HCT116 (cell line): Measurements from ENCODE around the gene EIPR1. TPM values are rescaled to one million over a fixed set of nuclear protein-coding genes. Genes with fewer than 3 reads are reported as not detected.

Source experiments
- ATAC-seq: fragments of 200-7000 bp; cut with Tn5 transposase; 2 replicates; pipeline ENCODE4 v1.9.1; 2020; ENCODE audit warnings: mild to moderate bottlenecking, moderate library complexity
- BruUV-seq: library from RNA; stranded (reverse); fragments of 400-500 nt; replicated peaks from 2 replicates; lab custom pipeline; 2021; lab: Mats Ljungman, UMichigan
- CTCF ChIA-PET: fragments of 300-600 bp; sonication (Branson Sonifier 250); formaldehyde crosslinking; loops from one replicate; lab custom pipeline; 2021; ENCODE audit warnings: antibody characterized with exemption; lab: Charles Lee
- POLR2A ChIA-PET: fragments of 300-600, 350-600 bp; sonication (Branson Sonifier 250); formaldehyde crosslinking; loops from one replicate; lab custom pipeline; 2021; ENCODE audit warnings: antibody characterized with exemption; lab: Charles Lee
- RAD21 ChIA-PET, 2 experiments: fragments of 300-600 bp; sonication (Branson Sonifier 250); formaldehyde crosslinking; loops; one replicate each; lab custom pipeline; 2023; ENCODE audit warnings: low total read pairs in 2 of 2; ENCODE audit not compliant: uncharacterized antibody in 2 of 2, unreplicated experiment in 2 of 2, low non-redundant PET in 1 of 2; lab: Charles Lee
- DNase-seq: peaks from one replicate; pipeline ENCODE4 v3.0.0-alpha.2; 2010; ENCODE audit warnings: low read depth, low spot score
- H2AFZ ChIP-seq: fragments of 200-600 bp; shearing (Covaris generic), sonication (generic); 2 replicates; pipeline ENCODE4 v1.6.1; 2017; ENCODE audit warnings: low read depth, mixed run types, mixed read lengths, antibody characterized with exemption, low read length; ENCODE audit not compliant: poor library complexity, severe bottlenecking
- H3K27ac ChIP-seq: 2 replicates; pipeline ENCODE4 v1.5.1; 2012; ENCODE audit warnings: low read depth, low read length
- H3K27me3 ChIP-seq: fragments of 200-600 bp; sonication (generic); 2 replicates; pipeline ENCODE4 v1.6.1; 2016; ENCODE audit warnings: mixed run types, low read length, mixed read lengths; ENCODE audit not compliant: insufficient read depth
- H3K36me3 ChIP-seq, 2 experiments: fragments of 200-500 bp in 1 of 2; fragments of 200-600 bp in 1 of 2; sonication (Bioruptor generic) in 1 of 2; sonication (generic) in 1 of 2; 2 replicates each; pipeline versions ENCODE4 v1.5.1 to v1.6.1; 2014 to 2016; ENCODE audit warnings: low read length in 2 of 2, inconsistent platforms in 1 of 2, mixed read lengths in 1 of 2, mixed run types in 1 of 2; ENCODE audit not compliant: insufficient read depth in 2 of 2, control insufficient read depth in 1 of 2
- H3K4me1 ChIP-seq, 2 experiments: fragments of 200-600 bp in 1 of 2; sonication (generic) in 1 of 2; 2 replicates each; pipeline versions ENCODE4 v1.5.1 to v1.6.1; 2012 to 2017; ENCODE audit warnings: low read length in 2 of 2, inconsistent platforms in 1 of 2, mild to moderate bottlenecking in 1 of 2, mixed read lengths in 1 of 2, mixed run types in 1 of 2, moderate library complexity in 1 of 2; ENCODE audit not compliant: insufficient read depth in 2 of 2, control insufficient read depth in 1 of 2
- H3K4me2 ChIP-seq: fragments of 200-600 bp; sonication (generic); 2 replicates; pipeline ENCODE4 v1.6.1; 2017; ENCODE audit warnings: mixed run types, low read length, mixed read lengths
- H3K4me3 ChIP-seq, 2 experiments: fragments of 200-600 bp in 1 of 2; sonication (generic) in 1 of 2; replicated peaks in 1 of 2; 2 replicates each; pipeline ENCODE4 v1.5.1; 2011 to 2016; ENCODE audit warnings: low read length in 2 of 2, control low read depth in 1 of 2, low read depth in 1 of 2, mild to moderate bottlenecking in 1 of 2, mixed read lengths in 1 of 2, mixed run types in 1 of 2
- H3K79me2 ChIP-seq: fragments of 200-600 bp; sonication (generic); 2 replicates; pipeline ENCODE4 v1.6.1; 2017; ENCODE audit warnings: mild to moderate bottlenecking, mixed run types, low read length, moderate library complexity, mixed read lengths; ENCODE audit not compliant: insufficient read depth
- H3K9ac ChIP-seq: fragments of 200-600 bp; sonication (generic); 2 replicates; pipeline ENCODE4 v1.6.1; 2016; ENCODE audit warnings: low read length, mixed read lengths
- H3K9me2 ChIP-seq: fragments of 200-600 bp; sonication (generic), shearing (Covaris generic); 2 replicates; pipeline ENCODE4 v1.6.1; 2017; ENCODE audit warnings: mixed run types, mild to moderate bottlenecking, moderate library complexity; ENCODE audit not compliant: insufficient read depth
- H3K9me3 ChIP-seq, 2 experiments: fragments of 200-500 bp in 1 of 2; fragments of 200-600 bp in 1 of 2; sonication (Bioruptor generic) in 1 of 2; sonication (generic) in 1 of 2; 2 replicates each; pipeline ENCODE4 v1.6.1; 2014 to 2017; ENCODE audit warnings: low read length in 2 of 2, mixed read lengths in 2 of 2, inconsistent platforms in 1 of 2, low read depth in 1 of 2, mild to moderate bottlenecking in 1 of 2, mixed run types in 1 of 2, moderate library complexity in 1 of 2; ENCODE audit not compliant: control insufficient read depth in 1 of 2, insufficient read depth in 1 of 2
- H4K20me1 ChIP-seq: fragments of 200-600 bp; sonication (generic), shearing (Covaris generic); 2 replicates; pipeline ENCODE4 v1.6.1; 2017; ENCODE audit warnings: mixed run types, mild to moderate bottlenecking, moderate library complexity; ENCODE audit not compliant: insufficient read depth
- CBX3 ChIP-seq: IDR thresholded peaks from 2 replicates; pipeline ENCODE4 v1.6.1; 2012; ENCODE audit warnings: low read depth
- EGR1 ChIP-seq: IDR thresholded peaks from 2 replicates; pipeline ENCODE4 v1.6.1; 2012; ENCODE audit warnings: low read depth
- ELF1 ChIP-seq: IDR thresholded peaks from 2 replicates; pipeline ENCODE4 v1.6.1; 2012; ENCODE audit warnings: low read depth, borderline replicate concordance
- FOSL1 ChIP-seq: IDR thresholded peaks from 2 replicates; pipeline ENCODE4 v1.6.1; 2012; ENCODE audit warnings: low read depth
- POLR2A ChIP-seq: IDR thresholded peaks from 2 replicates; pipeline ENCODE4 v1.7.0; 2011; ENCODE audit warnings: borderline replicate concordance; ENCODE audit not compliant: insufficient read depth, insufficient read length; ENCODE audit errors: extremely low read depth
- POLR2AphosphoS5 ChIP-seq: IDR thresholded peaks from 2 replicates; pipeline ENCODE4 v1.6.1; 2011; ENCODE audit warnings: mild to moderate bottlenecking, low read depth, low read length, moderate library complexity
- RAD21 ChIP-seq: IDR thresholded peaks from 2 replicates; pipeline ENCODE4 v1.6.1; 2012; ENCODE audit warnings: low read depth, mild to moderate bottlenecking
- SIN3A ChIP-seq: IDR thresholded peaks from 2 replicates; pipeline ENCODE4 v1.6.1; 2012; ENCODE audit warnings: low read depth
- SP1 ChIP-seq: IDR thresholded peaks from 2 replicates; pipeline ENCODE4 v1.6.1; 2012; ENCODE audit warnings: low read depth
- SRF ChIP-seq: IDR thresholded peaks from 2 replicates; pipeline ENCODE4 v1.6.1; 2012; ENCODE audit warnings: low read depth
- YY1 ChIP-seq: IDR thresholded peaks from 2 replicates; pipeline ENCODE4 v1.6.1; 2011; ENCODE audit warnings: low read length, low read depth, moderate library complexity, mild to moderate bottlenecking; ENCODE audit not compliant: insufficient replicate concordance; ENCODE audit errors: extremely low read depth
- ZFX ChIP-seq: fragments of 450-650 bp; IDR thresholded peaks from 2 replicates; pipeline ENCODE4 v1.6.1; 2017
- ZNF274 ChIP-seq: fragments of 200-500 bp; sonication (Bioruptor generic); IDR thresholded peaks from 2 replicates; pipeline ENCODE4 v1.6.1; 2014; ENCODE audit warnings: mild to moderate bottlenecking, low read depth, low read length, inconsistent platforms
- intact Hi-C: fragments of 100-400 bp; cut with micrococcal nuclease; formaldehyde crosslinking; loops from 2 replicates; pipeline ENCODE4 v1.10.0; 2022
- total RNA-seq: library from RNA; stranded (reverse); gene quantifications from one replicate; pipeline ENCODE4 v1.2.1, GENCODE V29; 2021; ENCODE audit not compliant: unreplicated experiment
- TF ChIP-seq, protein P1 (sequence below): IDR thresholded peaks from 2 replicates; pipeline ENCODE4 v1.6.1; 2012; ENCODE audit warnings: low read depth
- TF ChIP-seq, protein P2 (sequence below): IDR thresholded peaks from 2 replicates; pipeline ENCODE4 v1.6.1; 2012
- TF ChIP-seq, protein P3 (sequence below), 3 experiments: fragments of 200-600 bp in 1 of 3; sonication (generic) in 1 of 3; IDR thresholded peaks in 2 of 3; conservative IDR thresholded peaks in 1 of 3; 2 replicates each; pipeline ENCODE4 v1.5.1; 2012 to 2017; ENCODE audit warnings: low read depth in 2 of 3, low read length in 2 of 3, antibody characterized with exemption in 1 of 3, borderline replicate concordance in 1 of 3, control low read depth in 1 of 3, mild to moderate bottlenecking in 1 of 3, mixed read lengths in 1 of 3, mixed run types in 1 of 3, moderate library complexity in 1 of 3; ENCODE audit not compliant: insufficient read depth in 1 of 3
- TF ChIP-seq, protein P4 (sequence below): IDR thresholded peaks from 2 replicates; pipeline ENCODE4 v1.6.1; 2011; ENCODE audit warnings: mild to moderate bottlenecking, low read length, moderate library complexity; ENCODE audit not compliant: insufficient replicate concordance; ENCODE audit errors: extremely low read depth

EIPR1 gene
- total RNA-seq, 1 experiment from 2014 or later, result 36.9 TPM

DNA sequence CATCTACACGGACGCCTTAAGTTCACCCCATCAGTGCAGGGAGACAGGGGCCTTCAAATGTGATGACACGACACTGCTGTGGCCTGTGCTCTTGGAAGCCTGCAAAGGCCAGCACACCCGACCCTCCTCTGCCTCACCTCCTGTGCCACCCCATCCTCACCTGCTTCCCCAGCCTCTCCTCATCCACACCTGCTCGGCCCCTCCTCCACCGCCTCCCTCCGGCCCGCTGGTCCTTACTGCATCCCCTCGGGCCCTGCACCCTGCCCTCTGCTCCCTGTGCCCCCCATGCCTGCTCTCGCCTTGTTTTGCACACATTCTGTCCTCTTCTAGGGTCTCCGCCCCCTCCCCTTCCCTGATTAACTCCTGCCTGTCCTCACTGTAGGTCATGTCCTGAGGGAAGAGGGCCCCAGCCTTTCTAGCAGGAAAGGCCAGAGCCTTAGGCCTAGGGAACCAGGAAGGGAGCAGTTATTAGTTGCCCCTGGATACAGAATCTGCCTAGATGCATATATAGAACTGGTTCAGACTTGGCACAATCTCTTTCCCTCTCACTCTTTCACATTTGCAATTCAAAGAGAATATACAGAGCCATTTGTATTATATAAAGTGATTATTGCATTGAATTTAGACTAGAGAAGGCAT is 41.3 kb upstream of the EIPR1 start:
- ATAC-seq (no peak), DNase-seq (no peak)
- Histone ChIP-seq H2AFZ (no peak overlapping the region), H4K20me1 (peaks cover 2% of the 10 kb centered on the region; the same call in 1 of the 2 replicates), H3K27me3 (no peaks in the 10 kb centered on the region), H3K4me2 (no peak overlapping the region), H3K36me3 (no peaks in the 10 kb centered on the region; a peak in 1 of 4 replicates), H3K9me2 (no peaks in the 10 kb centered on the region), H3K9ac (no peak overlapping the region), H3K4me3 (no peak overlapping the region), H3K4me1 (no peaks in the 10 kb centered on the region), H3K27ac (no peak overlapping the region), H3K79me2 (0 out of 2 replicates have a peak, but pooled peaks cover under 1% of the 10 kb centered on the region), H3K9me3 (no peaks in the 10 kb centered on the region)
- intact Hi-C loops, result no loop called here
- CTCF ChIA-PET, result no interaction called here
- POLR2A ChIA-PET, result no interaction called here
- TF ChIP-seq ZNF274 (no peak), SIN3A (no peak), YY1 (no peak), POLR2AphosphoS5 (no peak), EGR1 (no peak), SRF (no peak), ELF1 (no peak), CBX3 (no peak), SP1 (no peak), RAD21 (no peak), FOSL1 (no peak), ZFX (no peak), POLR2A (no peak)
- TF ChIP-seq, protein P1, sequence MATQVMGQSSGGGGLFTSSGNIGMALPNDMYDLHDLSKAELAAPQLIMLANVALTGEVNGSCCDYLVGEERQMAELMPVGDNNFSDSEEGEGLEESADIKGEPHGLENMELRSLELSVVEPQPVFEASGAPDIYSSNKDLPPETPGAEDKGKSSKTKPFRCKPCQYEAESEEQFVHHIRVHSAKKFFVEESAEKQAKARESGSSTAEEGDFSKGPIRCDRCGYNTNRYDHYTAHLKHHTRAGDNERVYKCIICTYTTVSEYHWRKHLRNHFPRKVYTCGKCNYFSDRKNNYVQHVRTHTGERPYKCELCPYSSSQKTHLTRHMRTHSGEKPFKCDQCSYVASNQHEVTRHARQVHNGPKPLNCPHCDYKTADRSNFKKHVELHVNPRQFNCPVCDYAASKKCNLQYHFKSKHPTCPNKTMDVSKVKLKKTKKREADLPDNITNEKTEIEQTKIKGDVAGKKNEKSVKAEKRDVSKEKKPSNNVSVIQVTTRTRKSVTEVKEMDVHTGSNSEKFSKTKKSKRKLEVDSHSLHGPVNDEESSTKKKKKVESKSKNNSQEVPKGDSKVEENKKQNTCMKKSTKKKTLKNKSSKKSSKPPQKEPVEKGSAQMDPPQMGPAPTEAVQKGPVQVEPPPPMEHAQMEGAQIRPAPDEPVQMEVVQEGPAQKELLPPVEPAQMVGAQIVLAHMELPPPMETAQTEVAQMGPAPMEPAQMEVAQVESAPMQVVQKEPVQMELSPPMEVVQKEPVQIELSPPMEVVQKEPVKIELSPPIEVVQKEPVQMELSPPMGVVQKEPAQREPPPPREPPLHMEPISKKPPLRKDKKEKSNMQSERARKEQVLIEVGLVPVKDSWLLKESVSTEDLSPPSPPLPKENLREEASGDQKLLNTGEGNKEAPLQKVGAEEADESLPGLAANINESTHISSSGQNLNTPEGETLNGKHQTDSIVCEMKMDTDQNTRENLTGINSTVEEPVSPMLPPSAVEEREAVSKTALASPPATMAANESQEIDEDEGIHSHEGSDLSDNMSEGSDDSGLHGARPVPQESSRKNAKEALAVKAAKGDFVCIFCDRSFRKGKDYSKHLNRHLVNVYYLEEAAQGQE, result no peak
- TF ChIP-seq, protein P2, sequence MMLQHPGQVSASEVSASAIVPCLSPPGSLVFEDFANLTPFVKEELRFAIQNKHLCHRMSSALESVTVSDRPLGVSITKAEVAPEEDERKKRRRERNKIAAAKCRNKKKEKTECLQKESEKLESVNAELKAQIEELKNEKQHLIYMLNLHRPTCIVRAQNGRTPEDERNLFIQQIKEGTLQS, result no peak
- TF ChIP-seq, protein P3, sequence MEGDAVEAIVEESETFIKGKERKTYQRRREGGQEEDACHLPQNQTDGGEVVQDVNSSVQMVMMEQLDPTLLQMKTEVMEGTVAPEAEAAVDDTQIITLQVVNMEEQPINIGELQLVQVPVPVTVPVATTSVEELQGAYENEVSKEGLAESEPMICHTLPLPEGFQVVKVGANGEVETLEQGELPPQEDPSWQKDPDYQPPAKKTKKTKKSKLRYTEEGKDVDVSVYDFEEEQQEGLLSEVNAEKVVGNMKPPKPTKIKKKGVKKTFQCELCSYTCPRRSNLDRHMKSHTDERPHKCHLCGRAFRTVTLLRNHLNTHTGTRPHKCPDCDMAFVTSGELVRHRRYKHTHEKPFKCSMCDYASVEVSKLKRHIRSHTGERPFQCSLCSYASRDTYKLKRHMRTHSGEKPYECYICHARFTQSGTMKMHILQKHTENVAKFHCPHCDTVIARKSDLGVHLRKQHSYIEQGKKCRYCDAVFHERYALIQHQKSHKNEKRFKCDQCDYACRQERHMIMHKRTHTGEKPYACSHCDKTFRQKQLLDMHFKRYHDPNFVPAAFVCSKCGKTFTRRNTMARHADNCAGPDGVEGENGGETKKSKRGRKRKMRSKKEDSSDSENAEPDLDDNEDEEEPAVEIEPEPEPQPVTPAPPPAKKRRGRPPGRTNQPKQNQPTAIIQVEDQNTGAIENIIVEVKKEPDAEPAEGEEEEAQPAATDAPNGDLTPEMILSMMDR (IDR thresholded peaks at IDR 0.05 in 2 of 3, conservative IDR thresholded peaks at IDR 0.05 in 1 of 3; ENCODE audit: borderline replicate concordance in 1 of 3, insufficient read depth in 1 of 3, low read depth in 2 of 3, low read length in 2 of 3), result no peak
- TF ChIP-seq, protein P4, sequence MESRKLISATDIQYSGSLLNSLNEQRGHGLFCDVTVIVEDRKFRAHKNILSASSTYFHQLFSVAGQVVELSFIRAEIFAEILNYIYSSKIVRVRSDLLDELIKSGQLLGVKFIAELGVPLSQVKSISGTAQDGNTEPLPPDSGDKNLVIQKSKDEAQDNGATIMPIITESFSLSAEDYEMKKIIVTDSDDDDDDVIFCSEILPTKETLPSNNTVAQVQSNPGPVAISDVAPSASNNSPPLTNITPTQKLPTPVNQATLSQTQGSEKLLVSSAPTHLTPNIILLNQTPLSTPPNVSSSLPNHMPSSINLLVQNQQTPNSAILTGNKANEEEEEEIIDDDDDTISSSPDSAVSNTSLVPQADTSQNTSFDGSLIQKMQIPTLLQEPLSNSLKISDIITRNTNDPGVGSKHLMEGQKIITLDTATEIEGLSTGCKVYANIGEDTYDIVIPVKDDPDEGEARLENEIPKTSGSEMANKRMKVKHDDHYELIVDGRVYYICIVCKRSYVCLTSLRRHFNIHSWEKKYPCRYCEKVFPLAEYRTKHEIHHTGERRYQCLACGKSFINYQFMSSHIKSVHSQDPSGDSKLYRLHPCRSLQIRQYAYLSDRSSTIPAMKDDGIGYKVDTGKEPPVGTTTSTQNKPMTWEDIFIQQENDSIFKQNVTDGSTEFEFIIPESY, result no peak
- RAD21 ChIA-PET, result no interaction called here
- BruUV-seq, result no TSS peak
